ENCODE measurements around the gene ARID1B.

ARID1B gene

DNA sequence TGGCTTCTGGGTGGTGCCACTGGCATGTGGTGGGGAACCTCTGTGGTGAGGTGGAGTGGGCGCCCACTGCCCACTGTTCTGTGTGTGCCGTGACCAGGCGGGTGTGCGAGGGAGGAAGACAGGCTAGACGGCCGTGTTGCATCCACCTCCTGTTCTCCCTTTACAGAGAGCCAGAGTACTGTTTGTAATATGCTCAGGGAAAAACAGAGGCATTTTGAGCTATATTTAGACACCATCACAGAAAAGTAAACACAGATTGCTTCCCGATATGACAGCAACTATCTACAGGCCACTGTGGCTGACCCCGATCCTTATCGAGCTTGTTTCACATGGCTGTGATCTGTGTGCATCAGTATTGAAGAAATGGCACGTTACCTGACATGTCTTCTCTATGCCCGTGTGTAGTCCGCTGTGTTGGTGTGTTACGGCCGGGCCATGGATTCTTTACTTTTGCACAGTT is 45.6 kb downstream of the ARID1B start:
- H3K4me3 ChIP-seq (ENCODE audit: low read depth, low read length): no peak overlapping the region

GRCh38 chr6:156824142-156824541 is 47.0 kb downstream of the ARID1B start:
- H3K4me3 ChIP-seq (ENCODE audit: low read depth, low read length): no peak overlapping the region

- no peak overlapping the region for H3K4me3 ChIP-seq (ENCODE audit: low read depth, low read length)
Observed at GRCh38 chr6:156825475-156825874, 48.3 kb downstream of the ARID1B start.

GRCh38 chr6:156826290-156826955 is 49.2 kb downstream of the ARID1B start:
- H3K4me3 ChIP-seq (ENCODE audit: low read depth, low read length): no peak overlapping the region

- no peak overlapping the region for H3K4me3 ChIP-seq (ENCODE audit: low read depth, low read length)
Observed at GRCh38 chr6:156827382-156827781, 50.2 kb downstream of the ARID1B start.

- H3K4me3 ChIP-seq (ENCODE audit: low read depth, low read length): no peak overlapping the region
Observed at GRCh38 chr6:156828280-156828703, 51.1 kb downstream of the ARID1B start.

GRCh38 chr6:156830126-156830525 is 52.9 kb downstream of the ARID1B start:
- H3K4me3 ChIP-seq (ENCODE audit: low read depth, low read length): no peak overlapping the region

- H3K4me3 ChIP-seq (ENCODE audit: low read depth, low read length): no peak overlapping the region
Observed at GRCh38 chr6:156832231-156832647, 55.1 kb downstream of the ARID1B start.

GRCh38 chr6:156832669-156833068 is 55.5 kb downstream of the ARID1B start:
- H3K4me3 ChIP-seq (ENCODE audit: low read depth, low read length): no peak overlapping the region

DNA sequence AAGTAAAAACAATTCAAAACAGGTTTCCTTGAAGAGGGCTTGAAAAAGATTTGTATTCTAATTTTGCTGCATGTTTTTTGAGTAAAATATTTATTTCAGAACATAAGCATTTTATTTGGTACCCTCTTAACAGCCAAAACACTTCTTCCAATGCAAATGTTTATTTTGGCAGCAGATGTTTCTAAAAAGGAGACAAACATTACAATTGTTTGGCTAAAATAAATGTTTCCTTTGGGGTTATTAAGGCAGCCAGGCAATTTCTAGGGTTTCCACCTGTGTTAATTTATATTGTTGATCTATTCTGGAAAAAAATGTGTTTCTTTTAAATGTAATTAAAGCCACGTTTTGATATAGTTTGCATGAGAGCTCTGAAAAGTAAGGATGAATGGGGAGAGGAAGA is 56.6 kb downstream of the ARID1B start:
- no peak overlapping the region for H3K4me3 ChIP-seq (ENCODE audit: low read depth, low read length)

DNA sequence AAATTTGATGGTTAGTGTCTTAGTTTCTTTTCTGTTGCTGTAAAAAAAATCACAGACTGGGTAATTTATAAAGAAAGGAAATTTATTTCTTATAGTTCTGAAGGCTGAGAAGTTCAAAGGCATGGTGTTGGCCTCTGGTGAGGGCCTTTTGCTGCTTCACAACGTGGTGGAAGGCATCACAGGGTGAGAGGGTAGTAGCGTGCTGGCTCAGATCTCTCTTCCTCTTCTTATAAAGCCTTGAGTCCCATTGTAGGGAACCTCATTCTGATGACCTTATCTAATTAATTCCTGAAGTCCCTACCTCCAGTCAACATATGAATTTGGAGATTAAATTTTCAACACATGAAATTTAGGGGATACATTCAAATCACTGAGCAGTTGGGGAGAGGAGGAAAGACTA is 62.0 kb downstream of the ARID1B start:
- H3K4me3 ChIP-seq (ENCODE audit: low read depth, low read length): no peak overlapping the region

- no peak overlapping the region for H3K4me3 ChIP-seq (ENCODE audit: low read depth, low read length)
Observed at GRCh38 chr6:156839591-156840001, 62.4 kb downstream of the ARID1B start.

DNA sequence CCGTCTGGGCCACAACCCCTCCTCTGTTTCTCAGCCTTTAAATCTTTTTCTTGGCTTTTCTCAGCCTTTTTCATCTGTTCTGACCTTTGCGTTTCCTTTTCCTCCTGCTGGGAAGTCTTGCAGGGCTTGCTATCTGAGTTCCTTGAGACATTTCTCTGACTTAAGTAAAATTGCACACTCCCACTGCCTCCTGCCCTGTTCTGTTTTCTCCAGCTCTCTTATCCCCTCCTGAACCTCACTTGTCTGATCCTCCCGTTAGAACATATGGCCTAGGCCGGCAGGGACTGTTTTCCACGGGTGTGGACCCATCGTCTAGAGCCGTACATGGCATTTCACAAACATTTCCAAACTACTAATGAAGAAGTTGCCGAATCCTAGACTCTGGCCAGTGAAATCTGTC is 63.0 kb downstream of the ARID1B start:
- no peak overlapping the region for H3K4me3 ChIP-seq (ENCODE audit: low read depth, low read length)

- H3K4me3 ChIP-seq (ENCODE audit: low read depth, low read length): no peak overlapping the region
Observed at GRCh38 chr6:156840606-156841005, 63.4 kb downstream of the ARID1B start.

- no peak overlapping the region for H3K4me3 ChIP-seq (ENCODE audit: low read depth, low read length)
Observed at GRCh38 chr6:156841508-156841907, 64.3 kb downstream of the ARID1B start.

- H3K4me3 ChIP-seq (ENCODE audit: low read depth, low read length): no peak overlapping the region
Observed at GRCh38 chr6:156842598-156843250, 65.5 kb downstream of the ARID1B start.

DNA sequence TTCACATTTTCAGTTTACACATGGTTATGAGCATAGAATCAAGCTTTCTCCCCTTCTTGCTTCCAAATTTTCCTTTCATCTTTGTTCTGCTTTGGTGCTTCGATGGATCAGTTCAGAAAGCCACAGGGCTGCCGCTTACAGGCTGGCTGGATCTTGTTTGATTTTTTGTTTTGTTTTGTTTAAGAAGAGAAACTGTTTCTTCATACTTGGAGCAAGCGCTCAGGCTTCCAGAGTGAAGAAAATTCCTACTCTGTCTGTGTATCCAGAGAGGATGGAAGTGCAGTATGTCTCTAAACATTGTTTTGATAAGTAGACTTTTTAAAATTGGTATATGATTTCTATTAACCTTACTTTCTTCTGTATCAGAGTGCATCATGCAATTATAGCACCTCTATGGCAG is 66.9 kb downstream of the ARID1B start:
- H3K4me3 ChIP-seq (ENCODE audit: low read depth, low read length): no peak overlapping the region

DNA sequence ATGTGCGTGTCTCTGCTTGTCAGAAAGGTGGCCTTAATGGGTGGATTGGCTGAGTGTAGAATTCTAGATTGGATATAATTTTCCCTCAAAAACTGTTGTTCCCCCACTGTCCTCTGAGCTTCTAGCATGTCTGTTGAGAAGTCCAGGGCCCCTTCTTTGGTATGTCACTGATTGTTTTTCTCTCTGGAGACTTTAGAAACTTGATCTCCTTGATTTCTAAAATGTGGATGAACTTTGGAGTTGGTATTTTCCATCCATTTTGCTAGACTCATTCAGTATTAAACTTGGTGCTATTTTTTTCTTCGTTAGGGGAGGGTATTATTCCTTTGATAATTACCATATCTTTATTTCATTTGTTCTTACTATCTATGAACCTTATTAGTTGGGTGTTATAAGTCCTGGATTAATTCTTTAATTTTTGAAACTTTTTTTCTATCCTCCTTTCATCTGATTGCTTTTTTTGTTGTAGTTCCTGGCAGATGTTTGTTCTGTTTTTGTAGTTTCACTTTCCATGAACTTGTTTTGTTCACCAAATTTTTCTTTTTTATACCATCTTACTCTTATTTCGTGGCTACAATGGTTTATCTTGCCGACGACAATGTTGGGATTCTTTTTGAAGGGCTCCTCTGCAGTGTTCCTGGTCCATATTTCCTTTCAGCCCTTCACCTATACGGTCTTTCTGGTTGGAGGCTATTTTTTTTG is 68.4 kb downstream of the ARID1B start:
- no peak overlapping the region for H3K4me3 ChIP-seq (ENCODE audit: low read depth, low read length)

DNA sequence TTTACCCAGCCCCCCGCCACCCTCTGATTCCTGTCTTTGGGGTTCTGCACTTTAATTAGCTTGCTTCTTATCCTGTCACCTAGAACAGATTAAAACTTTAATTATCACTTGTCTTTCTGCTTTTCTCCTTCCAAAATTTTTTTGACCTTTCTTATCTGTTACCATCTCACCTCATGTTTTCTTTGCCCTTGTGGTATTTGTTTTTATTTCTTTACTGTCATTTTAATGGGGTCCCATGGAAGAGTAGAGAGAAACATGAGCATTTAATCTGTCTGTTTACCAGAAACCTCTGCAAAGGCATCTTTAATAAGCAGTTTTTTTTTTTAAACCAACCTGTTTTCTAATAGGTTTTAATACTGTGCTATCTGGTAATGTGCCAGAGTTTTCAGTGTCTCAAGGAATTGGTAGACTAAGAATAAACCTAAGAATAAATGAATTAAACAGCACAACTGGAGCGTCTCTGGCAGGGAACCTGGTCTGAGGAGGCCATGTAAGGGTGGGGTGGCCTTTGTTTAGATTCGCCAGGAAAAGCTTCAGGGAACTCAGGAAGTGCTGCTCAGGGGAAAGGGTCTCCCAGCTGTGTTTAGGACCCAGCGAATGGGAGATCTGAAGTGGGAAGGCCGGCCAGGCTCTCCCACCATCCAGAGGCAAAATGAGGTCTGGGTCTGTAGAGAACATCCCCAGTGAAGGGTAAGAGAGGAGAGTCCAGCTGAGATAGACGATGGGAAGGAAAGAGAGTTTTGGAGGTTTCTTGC is 69.8 kb downstream of the ARID1B start:
- no peak overlapping the region for H3K4me3 ChIP-seq (ENCODE audit: low read depth, low read length)

- no peak overlapping the region for H3K4me3 ChIP-seq (ENCODE audit: low read depth, low read length)
Observed at GRCh38 chr6:156848123-156848522, 70.9 kb downstream of the ARID1B start.

- no peak overlapping the region for H3K4me3 ChIP-seq (ENCODE audit: low read depth, low read length)
Observed at GRCh38 chr6:156848533-156848932, 71.4 kb downstream of the ARID1B start.

Measured in iPS-11a (cell line).